GM19328 (cell line): ENCODE measurements around the gene APMAP.

Experiments used
- ATAC-seq: cut with Tn5 transposase; IDR thresholded peaks from one replicate; pipeline ENCODE4 v1.9.1; 2021; ENCODE audit warnings: mild to moderate bottlenecking, moderate library complexity; ENCODE audit not compliant: unreplicated experiment

Gene APMAP, protein sequence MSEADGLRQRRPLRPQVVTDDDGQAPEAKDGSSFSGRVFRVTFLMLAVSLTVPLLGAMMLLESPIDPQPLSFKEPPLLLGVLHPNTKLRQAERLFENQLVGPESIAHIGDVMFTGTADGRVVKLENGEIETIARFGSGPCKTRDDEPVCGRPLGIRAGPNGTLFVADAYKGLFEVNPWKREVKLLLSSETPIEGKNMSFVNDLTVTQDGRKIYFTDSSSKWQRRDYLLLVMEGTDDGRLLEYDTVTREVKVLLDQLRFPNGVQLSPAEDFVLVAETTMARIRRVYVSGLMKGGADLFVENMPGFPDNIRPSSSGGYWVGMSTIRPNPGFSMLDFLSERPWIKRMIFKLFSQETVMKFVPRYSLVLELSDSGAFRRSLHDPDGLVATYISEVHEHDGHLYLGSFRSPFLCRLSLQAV

DNA sequence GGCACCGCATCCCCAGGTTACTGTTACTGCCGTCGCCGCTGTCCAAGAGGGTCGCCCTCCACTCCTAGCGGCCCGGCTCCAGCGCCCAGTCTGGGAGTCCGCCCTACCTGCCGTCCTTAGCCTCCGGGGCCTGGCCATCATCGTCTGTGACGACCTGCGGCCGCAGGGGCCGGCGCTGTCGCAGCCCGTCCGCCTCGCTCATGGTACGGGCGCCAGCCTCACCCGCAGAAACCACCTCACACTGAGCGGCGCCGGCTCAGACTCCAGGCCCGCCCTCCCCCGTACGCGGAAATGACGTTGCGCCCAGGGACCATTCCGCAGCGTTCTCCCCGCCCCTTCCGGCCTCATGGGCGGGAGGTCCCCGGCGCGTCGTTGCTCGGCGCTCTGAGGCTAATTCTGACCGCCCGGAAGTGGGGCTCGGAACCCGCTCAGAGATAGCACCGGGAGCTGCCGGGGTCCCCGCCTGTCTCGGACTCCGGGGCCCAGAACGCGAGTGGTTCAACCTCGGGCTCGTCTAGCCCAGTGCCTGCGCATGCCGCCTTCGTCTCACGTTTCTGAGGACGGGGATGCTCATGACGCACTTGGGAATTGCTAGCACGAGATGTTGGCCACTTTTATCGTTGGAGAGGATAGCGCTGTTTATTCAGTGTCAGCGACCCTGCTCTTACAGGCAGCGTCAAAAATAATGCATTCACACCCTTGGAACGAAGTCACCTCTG lies at the start of gene APMAP:
TSS of gene APMAP (minus strand) at position 265 of the 719 bp plus-strand sequence. CDS start at position 202, 63 bp downstream.
- ATAC-seq: peak; percentile 96

DNA sequence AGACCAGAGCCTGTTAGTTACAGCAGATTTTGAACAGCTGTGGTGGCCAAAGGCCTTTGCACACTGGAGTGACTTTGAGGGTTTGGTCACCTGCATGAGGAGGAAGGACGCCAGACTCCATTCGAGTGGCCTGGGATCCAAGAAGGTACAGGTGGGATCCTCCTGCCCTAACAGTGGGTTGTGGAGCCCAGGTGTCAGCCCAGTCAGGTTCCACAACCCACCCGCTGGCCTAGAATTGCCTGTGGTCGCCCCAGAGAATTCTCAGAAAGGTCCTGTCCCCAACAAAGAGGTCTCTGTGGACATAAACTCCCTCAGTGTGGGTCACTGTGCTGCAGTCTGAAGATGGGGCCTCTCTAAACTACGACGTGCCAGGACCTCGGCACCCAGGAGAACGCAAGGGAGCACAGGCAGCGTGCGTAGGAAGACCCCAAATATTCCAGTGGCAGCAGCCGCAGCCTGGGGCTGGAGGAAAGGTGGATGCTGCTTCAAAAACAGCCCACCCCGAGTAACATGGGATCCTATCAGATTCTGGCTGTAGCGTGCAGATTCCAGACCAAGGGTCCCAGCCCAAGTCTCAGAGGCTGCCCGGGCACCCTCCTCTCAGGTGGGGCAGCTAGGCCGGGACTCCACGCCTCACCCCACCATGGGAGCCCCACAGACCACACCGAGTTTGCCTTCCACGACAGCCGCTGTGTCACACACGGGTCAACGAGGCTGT lies 49.4 kb upstream of the APMAP start:
- ATAC-seq: no peak

DNA sequence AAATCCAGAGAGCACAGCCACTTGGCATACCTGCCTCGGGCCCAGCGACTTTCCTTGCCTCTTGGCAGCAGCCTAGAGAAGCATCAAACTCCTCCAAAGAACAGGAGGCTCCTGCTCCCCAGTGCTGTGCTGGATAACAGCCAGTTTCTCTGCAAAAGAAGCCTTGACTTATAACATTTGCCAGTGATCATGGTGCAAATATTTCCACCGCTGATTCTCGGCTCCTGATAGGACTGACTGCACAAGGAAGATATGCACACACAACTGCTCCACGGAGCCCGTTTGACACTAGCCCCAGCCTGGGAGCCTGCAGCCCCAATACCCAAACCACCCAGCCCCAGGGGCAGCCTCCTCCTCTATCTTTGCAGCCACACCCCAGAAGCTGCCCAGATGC lies 47.9 kb upstream of the APMAP start:
- no peak for ATAC-seq

DNA sequence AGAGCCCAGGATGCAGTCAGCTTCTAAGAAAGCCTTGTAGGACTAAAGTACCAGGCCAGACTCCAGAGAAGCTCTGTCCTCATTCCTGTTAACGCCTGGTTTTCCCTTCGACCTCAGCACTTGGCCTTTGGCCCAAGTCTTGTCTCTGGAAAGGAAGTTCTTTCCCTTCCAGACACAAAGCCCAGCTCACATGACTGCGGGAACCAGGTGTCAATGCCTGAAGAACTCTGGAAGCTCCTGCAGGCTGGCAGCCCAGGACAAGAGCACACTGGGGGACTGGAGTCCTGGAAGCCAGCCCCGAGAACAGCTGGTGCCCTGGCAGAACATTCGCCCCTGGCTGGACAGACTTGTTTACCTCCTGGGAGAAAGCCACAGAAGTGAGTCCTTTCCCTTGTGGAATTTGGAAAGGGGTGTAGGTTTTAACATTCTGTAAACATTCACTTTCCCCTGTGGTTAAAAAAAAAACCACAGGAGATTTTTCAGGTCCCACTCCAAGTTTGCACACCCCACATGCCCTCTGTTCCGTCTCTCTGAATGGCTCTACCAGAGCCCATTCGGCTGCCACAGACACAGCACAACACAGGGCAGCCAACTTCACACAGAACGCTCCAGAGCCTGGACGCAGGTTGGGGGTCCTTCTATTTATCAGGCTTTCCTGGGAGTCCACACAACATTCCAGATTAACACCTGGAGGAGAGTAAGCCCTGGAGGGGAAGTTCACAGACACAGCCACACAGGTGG lies 47.3 kb upstream of the APMAP start:
- no peak for ATAC-seq

DNA sequence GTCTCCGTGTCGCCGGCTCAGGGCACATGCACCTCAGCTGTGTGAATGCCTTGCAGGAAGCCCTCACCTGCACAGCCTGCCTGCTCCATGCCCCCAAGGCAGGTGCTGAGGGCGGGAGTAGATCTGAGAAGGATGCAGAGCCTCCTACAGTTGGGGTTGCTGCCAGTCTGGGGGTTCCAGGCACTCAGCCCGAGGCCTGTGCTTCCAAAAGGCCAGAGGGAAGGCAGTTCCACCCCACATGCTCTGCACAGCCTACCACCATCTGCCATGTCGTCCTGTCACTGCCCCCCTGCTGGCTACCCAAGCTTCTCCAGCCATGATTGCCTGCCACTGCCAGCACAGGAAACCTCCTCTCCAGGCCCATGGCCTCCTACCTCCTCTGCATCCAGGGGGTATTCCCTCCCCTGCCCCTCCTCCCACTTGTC lies 46.1 kb upstream of the APMAP start:
- no peak for ATAC-seq

DNA sequence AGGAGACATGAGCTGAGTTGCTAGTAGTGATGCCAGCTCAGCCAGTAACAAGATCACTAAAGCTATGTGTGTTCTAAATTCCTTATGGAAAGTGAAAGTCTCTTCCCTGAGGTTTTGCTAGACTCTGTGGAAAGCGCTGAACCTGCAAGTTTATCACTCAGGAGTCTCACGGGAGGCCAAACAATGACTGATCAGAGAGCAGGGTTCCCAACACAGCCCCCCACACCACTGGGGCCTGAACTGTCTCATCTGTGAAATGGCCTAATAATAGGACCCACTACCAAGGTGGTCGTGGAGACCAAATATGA lies 45.5 kb upstream of the APMAP start:
- no peak for ATAC-seq

DNA sequence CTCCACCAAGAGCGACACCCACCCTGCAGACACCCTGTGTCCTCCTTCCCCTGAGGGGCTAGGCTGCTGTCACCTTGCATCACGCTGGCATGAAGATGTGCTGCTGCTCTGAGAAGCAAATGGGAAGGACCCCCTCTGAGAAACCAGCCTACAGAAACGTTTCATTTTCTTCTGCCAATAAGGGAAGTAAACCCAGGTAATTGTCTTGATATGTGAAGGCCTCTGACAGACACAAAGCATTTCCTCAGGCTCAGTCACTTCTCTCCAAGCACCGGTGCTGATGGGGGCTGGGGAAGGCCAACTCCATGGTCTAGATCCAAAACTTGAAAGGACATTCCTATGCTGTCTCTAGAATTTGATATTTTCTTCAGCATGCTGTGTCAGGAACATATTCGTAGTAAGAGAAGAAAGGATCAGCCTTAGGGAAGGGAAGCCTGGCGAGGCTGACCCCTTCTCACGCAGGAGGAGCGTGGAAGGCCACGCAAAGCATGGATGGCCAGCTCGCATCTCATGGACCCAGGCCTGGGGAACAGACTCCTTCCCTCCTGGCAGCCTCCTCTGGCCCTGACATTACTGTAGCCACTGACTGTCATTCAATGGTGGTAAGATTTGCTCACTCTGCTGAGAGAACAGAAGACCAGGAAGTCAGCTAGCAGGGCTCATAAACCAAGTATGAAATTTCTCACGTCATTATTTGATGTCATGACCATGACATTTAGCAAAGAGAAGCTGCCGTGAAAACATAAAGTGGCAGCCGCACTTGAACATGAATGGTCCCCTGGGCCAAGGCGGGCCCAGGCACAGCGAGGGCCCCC lies 44.9 kb upstream of the APMAP start:
- no peak for ATAC-seq

DNA sequence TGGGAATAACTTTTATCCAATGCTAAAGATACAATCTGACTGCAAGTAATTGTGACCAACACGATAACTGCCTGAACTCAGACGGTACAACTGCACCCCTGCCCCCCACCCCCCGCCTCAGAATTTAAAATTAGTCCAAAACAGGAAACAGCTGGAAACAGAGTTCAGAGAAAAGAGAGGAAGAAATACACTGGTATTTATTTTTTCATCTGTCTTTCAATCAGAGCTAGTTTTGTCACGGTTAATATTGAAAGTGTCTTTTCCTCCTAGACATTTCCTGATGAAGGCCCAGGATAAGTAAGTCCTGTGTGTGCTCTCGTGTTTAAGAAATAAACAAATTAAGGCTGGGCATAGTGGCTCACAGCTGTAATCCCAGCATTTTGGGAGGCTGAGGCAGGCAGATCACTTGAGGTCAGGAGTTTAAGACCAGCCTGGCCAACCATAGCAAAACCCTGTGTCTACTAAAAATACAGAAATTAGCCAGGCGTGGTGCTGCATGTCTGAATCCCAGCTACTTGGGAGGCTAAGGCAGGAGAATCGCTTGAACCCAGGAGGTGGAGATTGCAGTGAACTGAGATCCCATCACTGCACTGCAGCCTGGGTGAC lies 43.9 kb upstream of the APMAP start:
- no peak for ATAC-seq

DNA sequence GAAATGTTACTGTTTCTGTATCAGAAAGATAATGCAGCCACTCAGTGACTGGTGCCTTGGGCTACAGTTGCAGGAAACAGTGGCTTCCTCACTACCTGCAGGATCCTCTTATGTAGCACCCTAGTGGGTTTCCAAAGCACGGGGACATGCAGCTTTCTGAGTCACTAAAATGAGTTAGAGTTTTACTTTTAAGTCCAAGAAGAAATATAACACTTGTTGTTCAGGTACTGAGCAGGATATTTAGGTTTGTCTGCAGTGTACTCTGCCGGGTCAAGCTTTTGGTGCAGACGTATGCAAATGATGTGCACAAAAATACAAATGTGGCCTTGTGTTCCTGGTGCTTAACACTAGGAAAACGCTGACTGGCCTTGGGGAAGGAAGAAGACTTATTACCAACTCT lies 43.4 kb upstream of the APMAP start:
- ATAC-seq: no peak

DNA sequence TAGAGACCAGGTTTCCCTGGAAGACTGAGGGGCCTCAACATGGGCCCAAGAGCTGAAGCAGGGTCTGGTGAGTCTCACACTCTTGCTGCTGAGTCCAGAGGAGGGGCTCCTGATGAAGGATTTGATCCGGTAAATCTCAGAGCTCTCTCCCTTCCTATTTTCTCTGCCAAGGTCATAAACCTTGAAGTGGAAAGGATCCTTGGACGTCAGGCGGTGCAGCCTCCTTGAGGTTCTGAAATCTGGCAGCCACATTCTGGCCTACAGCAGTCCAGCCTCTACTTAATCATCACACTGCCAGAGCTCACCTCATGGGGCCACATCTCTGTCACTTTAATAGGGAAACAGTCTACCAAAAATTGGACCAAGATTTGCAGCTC lies 41.4 kb upstream of the APMAP start:
- ATAC-seq: no peak

DNA sequence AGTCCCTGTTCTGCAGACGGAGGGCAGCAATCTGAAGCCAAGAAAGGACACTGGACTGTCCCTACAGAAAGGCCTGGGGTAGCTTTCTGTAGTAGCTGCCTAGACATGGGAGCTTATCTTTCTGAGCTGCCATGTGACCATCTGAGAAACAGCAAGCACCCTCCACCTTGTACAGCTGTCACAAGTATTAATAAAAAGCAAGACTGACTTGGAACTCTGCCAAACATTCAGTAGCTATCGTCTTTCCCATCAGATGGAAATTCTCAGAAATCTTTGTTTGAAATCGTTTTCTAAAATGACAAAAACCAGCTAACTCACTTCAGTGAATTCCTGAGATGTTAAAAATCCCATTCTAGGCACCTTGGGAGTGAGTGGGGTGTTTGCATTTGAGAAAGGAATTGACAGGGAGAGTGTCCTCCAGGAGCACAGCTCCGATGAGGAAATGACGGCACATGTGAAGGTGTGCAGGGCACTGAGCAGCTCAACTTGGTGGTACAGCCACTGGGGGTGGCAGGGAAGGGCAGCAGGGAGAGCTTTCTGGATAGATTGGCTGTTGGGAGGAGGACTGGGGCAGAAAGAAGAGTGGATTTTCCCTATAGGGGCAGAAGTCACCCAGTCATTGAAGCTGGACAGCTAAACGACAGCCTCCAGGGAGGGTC lies 40.8 kb upstream of the APMAP start:
- ATAC-seq: no peak

DNA sequence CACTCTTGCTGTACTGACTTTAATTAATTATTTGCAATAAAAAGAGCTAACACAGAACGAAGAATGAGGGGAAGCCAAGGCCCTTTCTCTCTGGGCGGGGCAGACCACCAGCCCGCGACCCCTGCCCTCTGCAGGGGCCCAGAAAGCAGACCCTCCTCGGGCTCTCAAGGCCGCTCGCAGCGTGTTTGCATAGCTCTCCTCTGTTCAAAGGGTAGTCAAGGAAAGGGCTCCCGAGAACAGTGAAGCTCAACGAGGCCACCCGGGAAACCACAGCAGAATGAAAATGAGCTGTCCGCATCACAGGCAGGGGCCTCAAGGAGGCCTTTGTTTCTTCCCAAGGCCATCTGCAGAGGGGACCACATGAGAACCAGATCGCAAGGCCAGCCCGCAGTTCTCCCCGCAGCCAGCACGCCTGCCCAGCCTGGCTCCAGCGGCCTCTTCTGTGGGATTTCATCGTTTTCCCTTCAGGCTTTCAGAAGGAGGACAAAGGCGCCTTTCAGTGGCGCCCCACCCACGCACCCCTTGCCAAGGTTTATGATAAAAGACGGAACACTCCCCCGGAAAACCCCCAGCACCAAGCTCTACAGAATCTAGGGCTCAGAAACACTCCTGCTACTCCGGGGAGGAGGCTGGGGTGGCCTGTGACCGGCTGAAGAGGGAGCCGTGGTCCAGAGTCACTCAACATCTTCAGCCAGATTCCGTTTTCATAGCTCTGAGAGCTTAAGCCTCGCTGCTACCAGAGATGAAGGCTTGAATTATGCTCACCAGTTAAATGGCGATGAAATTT lies 40.1 kb upstream of the APMAP start:
- ATAC-seq: no peak

DNA sequence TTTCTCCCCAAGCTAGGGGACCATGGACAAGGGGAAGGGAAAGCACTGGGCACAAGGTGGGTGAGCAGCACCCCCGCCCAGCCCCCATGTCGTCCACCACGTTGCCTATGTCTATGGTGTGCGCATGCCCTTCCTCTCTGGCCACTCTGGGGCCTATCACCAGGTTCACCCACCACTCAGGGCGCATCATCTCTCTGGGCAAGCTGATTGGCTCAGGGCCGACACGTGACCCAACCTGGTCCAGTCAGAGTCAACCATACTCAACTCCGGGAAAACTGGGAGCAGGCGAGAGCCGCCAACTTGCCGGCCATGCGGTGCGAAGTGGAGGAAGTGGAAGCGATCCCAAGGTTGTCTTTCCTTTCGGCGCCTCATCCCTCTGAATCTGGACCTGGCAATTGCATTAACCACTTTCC lies 39.5 kb upstream of the APMAP start:
- no peak for ATAC-seq

DNA sequence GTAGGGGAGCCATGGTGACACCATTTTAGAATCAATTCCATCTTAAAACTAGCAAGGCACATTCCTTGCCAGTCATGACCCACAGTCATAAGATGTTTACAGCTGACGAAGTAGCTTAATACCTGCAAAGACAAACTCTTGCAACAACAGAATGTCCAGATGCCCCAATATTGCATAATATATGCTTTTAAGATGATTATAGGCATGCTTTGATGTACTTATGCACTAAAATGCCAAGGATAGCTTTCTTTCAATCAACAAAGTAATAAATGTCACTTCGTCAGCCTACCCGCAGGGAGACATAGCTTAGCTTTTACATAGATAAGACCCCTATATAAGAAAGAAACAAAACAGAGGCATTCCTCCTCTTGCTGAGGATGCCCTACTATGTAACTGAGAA lies 38.7 kb upstream of the APMAP start:
- no peak for ATAC-seq

DNA sequence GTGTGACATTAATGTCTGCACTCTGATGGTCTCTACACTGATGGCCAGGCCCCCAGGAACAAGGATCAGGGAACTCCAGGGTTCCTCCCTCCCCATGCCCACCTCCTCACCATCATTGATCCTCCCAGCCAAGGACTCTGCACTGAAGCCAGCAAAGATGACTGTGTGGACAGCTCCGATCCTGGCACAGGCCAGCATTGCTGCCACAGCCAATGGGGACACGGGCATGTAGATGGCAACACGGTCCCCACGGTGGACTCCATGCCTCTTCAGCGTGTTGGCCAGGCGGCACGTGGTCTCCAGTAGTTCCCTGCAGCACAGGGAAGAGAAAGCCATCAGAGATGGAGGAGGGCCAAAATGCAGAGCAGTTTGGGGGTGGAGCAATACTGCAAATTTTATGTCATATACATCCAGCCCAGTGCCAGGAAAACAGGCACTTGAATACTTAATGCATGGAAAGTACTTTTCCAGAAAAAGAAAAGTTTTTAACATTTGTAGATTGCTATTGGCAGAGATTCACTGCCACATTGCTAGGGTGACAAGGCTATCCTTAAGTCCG lies 38.2 kb upstream of the APMAP start:
- ATAC-seq: no peak

DNA sequence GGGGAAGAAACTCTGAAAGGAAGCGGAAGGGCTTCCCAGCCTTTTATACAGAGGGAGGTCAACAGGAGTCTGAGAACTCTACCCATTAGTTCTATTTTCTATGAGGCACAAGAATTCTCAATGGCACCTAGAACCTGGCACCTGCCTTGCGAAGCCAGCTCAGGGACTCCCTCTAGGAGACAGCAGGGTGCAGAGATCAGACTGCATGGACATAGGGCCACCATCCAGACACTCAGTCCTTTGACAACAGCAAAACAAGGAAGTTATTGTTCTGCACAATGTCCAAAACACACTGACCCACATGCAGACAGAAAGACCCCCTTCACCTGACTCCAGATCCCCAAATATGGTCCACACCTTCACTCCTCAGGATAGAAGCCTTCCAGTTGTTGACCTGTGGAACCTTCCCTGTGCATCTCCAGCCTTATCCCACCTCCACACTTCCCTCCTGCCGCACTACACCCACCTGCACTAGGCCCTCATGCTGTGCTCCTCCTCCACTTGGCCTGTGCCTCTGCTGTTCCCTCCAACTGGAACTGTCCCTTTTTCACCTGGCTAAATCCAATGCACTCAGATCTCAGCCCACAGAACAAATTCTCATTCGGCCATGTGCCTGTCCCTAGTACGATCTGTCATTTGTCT lies 37.6 kb upstream of the APMAP start:
- no peak for ATAC-seq

DNA sequence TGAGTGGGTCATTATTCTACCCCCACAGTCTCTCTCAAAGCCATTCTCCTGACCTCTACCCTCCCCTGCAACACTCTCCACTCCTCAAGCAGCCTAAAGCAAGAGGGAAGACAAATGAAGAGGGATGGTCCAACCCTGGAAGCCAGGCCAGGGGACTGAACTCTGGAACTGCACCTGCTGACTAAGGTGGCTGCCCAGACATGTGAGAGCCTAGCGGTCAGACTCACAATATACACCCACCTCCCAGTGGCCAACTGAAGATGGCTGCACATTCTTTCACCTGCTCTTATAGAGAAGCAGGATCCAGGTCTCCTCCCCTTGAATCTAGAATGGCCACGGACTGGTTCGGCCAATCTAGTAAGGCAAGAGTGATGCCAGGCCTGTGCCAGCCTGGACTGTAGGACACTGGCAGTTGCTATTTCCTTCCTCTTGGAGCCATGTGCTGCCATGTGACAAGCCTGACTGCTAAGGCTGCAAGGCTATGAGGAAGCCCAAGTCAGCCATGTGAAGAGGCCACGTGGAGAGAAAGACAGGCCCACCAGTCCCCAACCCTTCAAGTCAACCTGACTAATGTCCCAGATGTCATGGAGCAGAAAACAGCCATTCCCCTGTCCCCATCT lies 33.5 kb upstream of the APMAP start:
- no peak for ATAC-seq
